Thymus (tissue), 11 donors: Measurements from ENCODE around the gene MBD4. TPM values are rescaled to one million over a fixed set of nuclear protein-coding genes. Genes with fewer than 3 reads are reported as not detected.
A peak's percentile ranks its signal among the peaks of the same experiment; 100 is the strongest.

Experiments
- DNase-seq, 9 donors: peaks; one replicate each; pipeline ENCODE4 v3.0.0-alpha.2; 2013; ENCODE audit warnings: low spot score in 9 of 9, low read depth in 6 of 9, missing footprints in 1 of 9
- H3K27ac ChIP-seq, 2 donors: one replicate each; pipeline ENCODE4 v1.5.1; 2013; ENCODE audit warnings: control low read depth in 1 of 2, low read depth in 1 of 2, low read length in 1 of 2, mild to moderate bottlenecking in 1 of 2, moderate library complexity in 1 of 2
- H3K27me3 ChIP-seq, 2 donors: one replicate each; pipeline ENCODE4 v1.5.1; 2013; ENCODE audit warnings: low read length in 1 of 2; ENCODE audit not compliant: control insufficient read depth in 2 of 2, insufficient read depth in 1 of 2
- H3K36me3 ChIP-seq, 2 donors: one replicate each; pipeline ENCODE4 v1.5.1; 2013; ENCODE audit warnings: low read length in 1 of 2, mild to moderate bottlenecking in 1 of 2, moderate library complexity in 1 of 2; ENCODE audit not compliant: control insufficient read depth in 2 of 2, insufficient read depth in 2 of 2
- H3K4me1 ChIP-seq, 2 donors: one replicate each; pipeline ENCODE4 v1.5.1; 2013; ENCODE audit warnings: low read length in 2 of 2; ENCODE audit not compliant: control insufficient read depth in 2 of 2, insufficient read depth in 2 of 2
- H3K4me3 ChIP-seq, 2 donors: one replicate each; pipeline ENCODE4 v1.5.1; 2013; ENCODE audit warnings: low read length in 2 of 2, control low read depth in 1 of 2, mild to moderate bottlenecking in 1 of 2
- H3K9me3 ChIP-seq, 2 donors: one replicate each; pipeline ENCODE4 v1.5.1; 2013; ENCODE audit warnings: low read length in 1 of 2, mild to moderate bottlenecking in 1 of 2; ENCODE audit not compliant: control insufficient read depth in 2 of 2, insufficient read depth in 1 of 2
- WGBS: extraction: QIAGEN DNeasy Blood & Tissue Kit; methylation state at CpG from one replicate; pipeline ENCODE4 v1.1.7; 2013; 5-methylcytosine and 5-hydroxymethylcytosine counted together
- polyA plus RNA-seq: library from polyadenylated mRNA; stranded (reverse); fragments of 200-250 nt; gene quantifications from one replicate; pipeline ENCODE4 v1.2.3, GENCODE V29; 2013
- total RNA-seq: library from RNA; stranded (reverse); fragments of 120-200 nt; gene quantifications from one replicate; pipeline ENCODE4 v1.2.4, GENCODE V29; 2013
- donor health status: healthy.

Gene MBD4
- total and polyA plus RNA-seq, 2 donors: 28.8 to 48.4 TPM

DNA sequence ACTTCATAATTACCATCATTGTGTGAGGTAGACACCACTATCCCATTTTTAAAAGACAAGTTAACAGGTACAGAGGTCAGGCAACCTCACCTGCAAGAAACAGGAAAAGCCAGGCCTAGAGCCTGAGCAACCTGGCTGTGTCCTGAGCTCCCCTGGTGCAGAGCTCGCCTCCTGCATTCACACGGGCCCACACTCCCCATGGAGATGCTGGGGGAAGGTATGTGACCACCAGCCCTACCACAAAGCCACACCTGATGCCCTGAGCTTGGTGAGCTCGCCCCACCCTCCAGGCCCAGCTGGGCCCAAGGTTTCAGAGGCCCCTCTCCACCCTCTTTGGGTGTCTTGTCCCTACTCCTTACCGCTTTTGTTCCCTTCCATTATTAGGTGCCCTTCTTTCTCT, 10.1 kb downstream of the MBD4 start:
- Histone ChIP-seq H3K36me3 (peaks cover 27 to 46% of the 10 kb centered on the region in 2 donors), H3K4me1 (peaks cover 16 to 33% of the 10 kb centered on the region in 2 donors), H3K27ac (peak overlapping the region in 1 of 2 donors; percentile 26), H3K4me3 (no peak overlapping the region), H3K27me3 (peaks cover 0 to 9% of the 10 kb centered on the region in 2 donors), H3K9me3 (no peaks in the 10 kb centered on the region)
- no peak for DNase-seq
- WGBS: 67% methylated on average over 4 of the region's 4 CpGs

DNA sequence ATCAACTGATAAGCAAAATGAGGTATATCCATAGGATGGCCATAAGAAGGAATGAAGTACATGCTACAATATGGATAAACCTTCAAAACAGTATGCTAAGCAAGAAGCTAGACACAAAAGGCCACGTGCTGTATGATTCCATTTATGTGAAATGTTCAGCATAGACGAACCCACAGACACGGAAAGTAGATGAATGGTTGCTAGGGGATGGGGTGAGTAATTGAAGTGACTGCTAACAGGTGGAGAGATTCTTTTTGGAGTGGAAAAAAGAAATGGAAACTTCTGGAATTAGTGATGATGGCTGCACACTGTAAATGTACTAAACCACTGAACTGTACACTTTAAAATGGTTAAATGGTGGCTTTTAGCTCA, 10.7 kb downstream of the MBD4 start:
- 93% methylated on average over 3 of the region's 3 CpGs for WGBS
- Histone ChIP-seq H3K9me3 (no peaks in the 10 kb centered on the region), H3K4me3 (no peak overlapping the region), H3K27ac (peak overlapping the region in 1 of 2 donors; percentile 26), H3K36me3 (peaks cover 27 to 44% of the 10 kb centered on the region in 2 donors), H3K27me3 (peaks cover 0 to 9% of the 10 kb centered on the region in 2 donors), H3K4me1 (peaks cover 16 to 36% of the 10 kb centered on the region in 2 donors)
- DNase-seq: no peak

DNA sequence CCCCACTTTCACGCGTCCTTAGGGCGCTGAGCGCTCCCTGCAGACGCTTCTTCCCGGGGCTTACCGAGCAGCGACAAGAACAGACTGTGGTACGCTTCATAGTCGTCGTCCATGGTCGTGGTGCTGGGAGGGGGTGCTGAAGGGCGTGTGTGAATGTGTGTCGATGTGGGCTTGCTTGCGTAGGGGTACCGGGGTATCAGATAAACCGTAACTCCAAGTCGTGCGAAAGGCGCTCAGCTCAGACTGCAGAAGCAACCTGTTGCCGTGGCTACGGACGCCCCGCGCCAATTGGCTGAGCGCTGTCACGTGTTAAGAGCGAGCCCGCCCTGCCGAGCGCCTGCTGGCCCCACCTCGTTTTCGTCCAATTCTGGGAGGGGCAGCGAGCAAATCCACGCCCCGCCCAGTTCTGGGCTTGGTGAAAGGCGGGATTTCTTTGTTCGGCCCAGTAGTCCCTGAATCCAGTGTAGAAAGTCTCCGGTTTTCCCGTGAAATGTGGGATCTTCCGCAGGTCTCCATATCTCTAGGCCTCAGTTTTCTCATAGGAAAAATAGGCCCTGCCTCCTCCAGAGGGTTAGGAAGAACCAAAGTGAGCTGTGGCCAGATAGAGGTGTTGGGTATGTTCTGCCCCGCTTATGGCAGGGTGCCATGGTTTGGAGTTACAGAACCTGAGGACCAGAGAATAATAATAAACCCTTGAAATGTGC, 11.2 kb downstream of the MBD4 start, which contains the start of gene EFCAB12:
TSS of gene EFCAB12 (minus strand) at position 261 of the 704 bp plus-strand sequence. CDS start at position 113, 148 bp downstream.
- Histone ChIP-seq H3K4me1 (peaks cover 16 to 40% of the 10 kb centered on the region in 2 donors), H3K4me3 (peak within 1 kb of the TSS; percentile 24 to 46), H3K27me3 (peaks cover 0 to 9% of the 10 kb centered on the region in 2 donors), H3K36me3 (peaks cover 24 to 38% of the 10 kb centered on the region in 2 donors), H3K9me3 (no peaks in the 10 kb centered on the region), H3K27ac (peak within 1 kb of the TSS in 1 of 2 donors; percentile 26)
- peak; percentile 73 to 93 (median 84) for DNase-seq
- 6% methylated on average over 42 of the region's 42 CpGs for WGBS

DNA sequence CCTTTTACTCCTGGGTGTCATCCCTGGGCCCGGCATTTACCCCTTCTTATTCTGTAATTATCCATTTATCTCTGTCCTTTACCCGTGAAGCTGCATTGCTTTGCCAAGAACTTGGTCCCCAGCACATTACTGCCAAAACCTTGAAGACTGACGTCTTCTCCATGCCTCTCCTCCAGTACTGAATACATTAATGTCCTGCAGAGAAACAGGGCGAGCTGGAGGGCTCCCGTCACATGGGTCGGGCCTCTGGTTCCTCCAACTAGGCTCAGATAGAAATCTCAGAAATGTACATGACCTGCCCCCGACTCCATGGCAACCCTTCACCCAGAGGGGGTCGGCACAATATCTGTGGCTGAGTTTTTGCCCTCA, 11.8 kb downstream of the MBD4 start:
- Histone ChIP-seq H3K4me3 (peak overlapping the region; percentile 24 to 46), H3K27ac (no peak overlapping the region)
- DNase-seq: no peak

DNA sequence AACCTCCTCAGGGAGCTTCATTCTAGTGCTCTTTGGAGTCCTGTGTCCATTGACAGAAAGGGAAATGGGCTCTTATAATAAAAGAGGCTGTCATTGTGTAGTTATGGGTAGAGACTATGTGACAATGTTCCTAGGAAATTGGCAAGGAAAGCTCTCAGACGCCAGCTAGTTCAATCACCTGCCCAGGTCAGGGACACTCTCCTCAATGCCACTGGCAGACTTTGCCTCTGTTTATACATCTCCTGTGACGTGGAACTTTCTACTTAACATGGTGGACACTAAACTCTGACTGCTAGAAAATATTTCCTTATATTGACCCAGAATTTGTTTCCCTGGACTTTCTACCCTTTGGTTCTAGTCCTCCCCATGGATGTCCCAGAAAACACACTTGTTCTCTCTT, 14.1 kb downstream of the MBD4 start:
- H3K27me3 ChIP-seq: peaks cover 0 to 9% of the 10 kb centered on the region in 2 donors
- 97% methylated on average over 2 of the region's 2 CpGs for WGBS
- peaks cover 0 to 2% of the 10 kb centered on the region in 2 donors for H3K9me3 ChIP-seq
- peaks cover 4 to 9% of the 10 kb centered on the region in 2 donors for H3K36me3 ChIP-seq
- H3K4me3 ChIP-seq: no peak overlapping the region
- no peak for DNase-seq
- H3K4me1 ChIP-seq: peaks cover 16 to 40% of the 10 kb centered on the region in 2 donors
- no peak overlapping the region for H3K27ac ChIP-seq

More for the DNA sequence above, 11.8 kb downstream of the MBD4 start:
- peaks cover 16 to 40% of the 10 kb centered on the region in 2 donors for H3K4me1 ChIP-seq
- WGBS: 20% methylated on average over 8 of the region's 8 CpGs
- H3K36me3 ChIP-seq: peaks cover 21 to 33% of the 10 kb centered on the region in 2 donors
- no peaks in the 10 kb centered on the region for H3K9me3 ChIP-seq
- H3K27me3 ChIP-seq: peaks cover 0 to 9% of the 10 kb centered on the region in 2 donors

DNA sequence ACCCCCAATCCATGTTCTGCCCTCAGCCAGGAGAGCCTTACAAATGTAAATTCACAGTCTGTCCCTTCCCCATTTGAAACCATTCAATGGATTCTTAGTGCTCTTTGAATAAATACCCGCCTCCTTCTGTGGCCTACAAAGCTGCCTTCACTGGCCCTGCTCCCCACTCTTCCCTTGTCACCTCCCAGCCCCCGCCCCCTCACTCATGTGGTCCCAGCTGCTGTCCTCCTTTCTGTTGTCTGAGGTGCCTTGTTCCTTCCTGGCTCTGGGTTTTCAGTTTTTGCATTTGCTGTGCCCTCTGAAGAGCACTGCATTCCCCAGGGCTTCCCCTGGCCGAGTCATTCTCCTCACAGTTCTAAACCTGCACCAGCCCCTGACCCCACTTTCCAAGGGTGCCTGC, 14.5 kb downstream of the MBD4 start:
- WGBS: 79% methylated on average over 3 of the region's 3 CpGs
- Histone ChIP-seq H3K4me1 (peaks cover 16 to 40% of the 10 kb centered on the region in 2 donors), H3K27me3 (peaks cover 0 to 9% of the 10 kb centered on the region in 2 donors), H3K27ac (no peak overlapping the region), H3K9me3 (peaks cover 0 to 2% of the 10 kb centered on the region in 2 donors), H3K36me3 (peaks cover 4 to 6% of the 10 kb centered on the region in 2 donors), H3K4me3 (no peak overlapping the region)
- DNase-seq: peak in 2 of 9 donors; percentile 12 to 34

DNA sequence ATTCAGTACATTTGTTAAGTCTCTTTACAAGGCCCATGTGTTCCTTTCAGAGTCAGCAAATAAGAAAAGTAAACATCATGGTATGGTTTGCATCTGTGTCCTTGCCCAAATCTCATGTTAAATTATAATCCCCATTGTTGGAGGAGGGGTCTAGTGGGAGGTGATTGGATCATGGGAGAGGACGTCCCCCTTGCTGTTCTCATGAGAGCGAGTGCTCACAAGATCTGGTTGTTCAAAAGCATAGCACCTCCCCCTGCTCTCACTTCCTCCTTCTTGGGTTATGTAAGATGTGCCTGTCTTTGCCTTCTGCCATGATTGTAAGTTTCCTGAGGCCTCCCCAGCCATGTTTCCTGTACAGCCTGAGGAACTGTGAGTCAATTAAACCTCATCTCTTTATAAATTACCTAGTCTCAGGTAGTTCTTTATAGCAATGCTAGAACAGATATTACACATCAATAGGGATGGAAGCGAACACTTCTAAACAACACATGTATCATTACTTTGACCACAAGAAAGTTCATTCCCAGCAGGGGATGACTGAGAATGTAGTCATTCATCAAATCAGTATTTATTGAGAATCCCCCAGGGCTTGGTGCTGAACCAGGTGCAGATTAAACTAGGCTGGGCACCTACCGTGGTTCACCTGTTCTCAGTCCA, 15.4 kb downstream of the MBD4 start:
- DNase-seq: peak in 2 of 9 donors; percentile 28 to 58
- peaks cover 16 to 34% of the 10 kb centered on the region in 2 donors for H3K4me1 ChIP-seq
- no peak overlapping the region for H3K27ac ChIP-seq
- 87% methylated on average over 4 of the region's 4 CpGs for WGBS
- peaks cover 0 to 9% of the 10 kb centered on the region in 2 donors for H3K27me3 ChIP-seq
- no peaks in the 10 kb centered on the region for H3K36me3 ChIP-seq
- peaks cover 0 to 2% of the 10 kb centered on the region in 2 donors for H3K9me3 ChIP-seq
- H3K4me3 ChIP-seq: no peak overlapping the region

DNA sequence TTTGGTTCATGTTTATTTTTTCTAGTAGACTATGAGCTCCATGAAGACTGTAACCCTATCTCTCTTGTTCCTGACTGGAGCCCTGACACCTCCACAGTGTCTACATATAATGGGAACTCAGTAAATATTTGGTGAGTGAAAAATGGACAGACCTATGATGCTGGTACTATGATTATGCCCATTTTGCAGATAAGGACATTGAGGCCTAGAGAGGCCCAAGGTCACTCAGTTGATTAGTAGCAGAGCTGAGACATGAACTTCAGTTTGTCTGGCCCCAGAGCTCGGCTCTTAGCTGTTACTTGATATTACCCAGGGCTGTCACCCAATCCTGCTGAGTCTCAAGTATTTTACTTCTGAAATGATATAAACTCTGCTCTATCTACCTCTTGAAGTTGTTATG, 16.9 kb downstream of the MBD4 start:
- DNase-seq: no peak
- Histone ChIP-seq H3K4me3 (no peak overlapping the region), H3K4me1 (peaks cover 5 to 22% of the 10 kb centered on the region in 2 donors), H3K9me3 (peaks cover 0 to 2% of the 10 kb centered on the region in 2 donors), H3K36me3 (no peaks in the 10 kb centered on the region), H3K27me3 (peaks cover 0 to 5% of the 10 kb centered on the region in 2 donors), H3K27ac (no peak overlapping the region)
- WGBS: 91% methylated on average over 1 of the region's 1 CpG
